ENCODE data around the gene HAO2.
"Not testable (repeated sequence)": the region's sequence is repeated elsewhere in the genome, so short reads cannot be mapped to it uniquely, and the experiment has no call there.

The HAO2 gene

GRCh38 chr1:119368554-119368953 lies at the start of gene HAO2:
TSS of gene HAO2 (plus strand) at chr1:119368785. CDS start at chr1:119381086, 12,301 bp downstream.
- DNase-seq (ENCODE audit: low read depth in 3 of 3, low spot score in 1 of 3) = no peak

- no peak for DNase-seq (ENCODE audit: low read depth in 3 of 3, low spot score in 1 of 3)
Observed at GRCh38 chr1:119320100-119320499, 48.5 kb upstream of the HAO2 start.

GRCh38 chr1:119321666-119322419 lies 46.7 kb upstream of the HAO2 start:
- no peak for DNase-seq (ENCODE audit: low read depth in 3 of 3, low spot score in 1 of 3)

GRCh38 chr1:119323216-119323982 lies 45.2 kb upstream of the HAO2 start:
- DNase-seq (ENCODE audit: low read depth in 3 of 3, low spot score in 1 of 3) = no peak

GRCh38 chr1:119324198-119324597 lies 44.4 kb upstream of the HAO2 start:
- DNase-seq (ENCODE audit: low read depth in 3 of 3, low spot score in 1 of 3) = no peak

GRCh38 chr1:119326251-119326650 lies 42.3 kb upstream of the HAO2 start:
- no peak for DNase-seq (ENCODE audit: low read depth in 3 of 3, low spot score in 1 of 3)

GRCh38 chr1:119327094-119327449 lies 41.5 kb upstream of the HAO2 start:
- no peak for DNase-seq (ENCODE audit: low read depth in 3 of 3, low spot score in 1 of 3)

- peak in 1 of 3 donors; percentile 21 for DNase-seq (ENCODE audit: low read depth in 3 of 3, low spot score in 1 of 3)
Observed at GRCh38 chr1:119327450-119328155, 41.0 kb upstream of the HAO2 start.

- no peak for DNase-seq (ENCODE audit: low read depth in 3 of 3, low spot score in 1 of 3)
Observed at GRCh38 chr1:119329541-119330461, 38.8 kb upstream of the HAO2 start.

GRCh38 chr1:119330466-119331189 lies 38.0 kb upstream of the HAO2 start:
- DNase-seq (ENCODE audit: low read depth in 3 of 3, low spot score in 1 of 3) = no peak

- no peak for DNase-seq (ENCODE audit: low read depth in 3 of 3, low spot score in 1 of 3)
Observed at GRCh38 chr1:119331190-119331515, 37.4 kb upstream of the HAO2 start.

- no peak for DNase-seq (ENCODE audit: low read depth in 3 of 3, low spot score in 1 of 3)
Observed at GRCh38 chr1:119331915-119332314, 36.7 kb upstream of the HAO2 start.

- DNase-seq (ENCODE audit: low read depth in 3 of 3, low spot score in 1 of 3) = no peak
Observed at GRCh38 chr1:119332622-119333021, 36.0 kb upstream of the HAO2 start.

GRCh38 chr1:119333163-119333896 lies 35.3 kb upstream of the HAO2 start:
- no peak for DNase-seq (ENCODE audit: low read depth in 3 of 3, low spot score in 1 of 3)

- DNase-seq (ENCODE audit: low read depth in 3 of 3, low spot score in 1 of 3) = not testable (repeated sequence)
Observed at GRCh38 chr1:119333897-119334250, 34.7 kb upstream of the HAO2 start.

- DNase-seq (ENCODE audit: low read depth in 3 of 3, low spot score in 1 of 3) = no peak
Observed at GRCh38 chr1:119336848-119337247, 31.7 kb upstream of the HAO2 start.

- DNase-seq (ENCODE audit: low read depth in 3 of 3, low spot score in 1 of 3) = no peak
Observed at GRCh38 chr1:119338004-119338403, 30.6 kb upstream of the HAO2 start.

- no peak for DNase-seq (ENCODE audit: low read depth in 3 of 3, low spot score in 1 of 3)
Observed at GRCh38 chr1:119338757-119339156, 29.8 kb upstream of the HAO2 start.

- DNase-seq (ENCODE audit: low read depth in 3 of 3, low spot score in 1 of 3) = no peak
Observed at GRCh38 chr1:119340861-119341261, 27.7 kb upstream of the HAO2 start.
